ENCODE results near the gene BCL2L15.
A peak's percentile ranks its signal among the peaks of the same experiment; 100 is the strongest.

BCL2L15 gene

GRCh38 chr1:113887402-113888175 is at the start of gene BCL2L15:
Gene BCL2L15, minus strand, starts transcription at chr1:113887581. Its CDS starts 206 bp downstream, at chr1:113887375.
- Histone ChIP-seq H3K9ac (no peak within 1 kb of the TSS), H4K20me1 (no peaks in the 10 kb centered on the region), H3K4me3 (no peak within 1 kb of the TSS), H3K36me3 (peaks cover 0 to 11% (median 0%) of the 10 kb centered on the region in 11 experiments; a peak in 3 of 22 replicates), H3K9me3 (replicated peaks in 1 of 11) (no peaks in the 10 kb centered on the region), H3K27ac (no peak within 1 kb of the TSS; a peak in 1 of 22 replicates), H3K27me3 (no peaks in the 10 kb centered on the region), H3K4me1 (peaks cover 7 to 32% (median 14%) of the 10 kb centered on the region in 10 experiments; a peak in 19 of 20 replicates), H3K4me2 (peak within 1 kb of the TSS in 3 of 11 experiments; percentile 10 to 47 (median 43); a peak in 4 of 22 replicates)
- no peak for TF ChIP-seq Cebpa-rat (IDR thresholded peaks at IDR 0.05)

DNA sequence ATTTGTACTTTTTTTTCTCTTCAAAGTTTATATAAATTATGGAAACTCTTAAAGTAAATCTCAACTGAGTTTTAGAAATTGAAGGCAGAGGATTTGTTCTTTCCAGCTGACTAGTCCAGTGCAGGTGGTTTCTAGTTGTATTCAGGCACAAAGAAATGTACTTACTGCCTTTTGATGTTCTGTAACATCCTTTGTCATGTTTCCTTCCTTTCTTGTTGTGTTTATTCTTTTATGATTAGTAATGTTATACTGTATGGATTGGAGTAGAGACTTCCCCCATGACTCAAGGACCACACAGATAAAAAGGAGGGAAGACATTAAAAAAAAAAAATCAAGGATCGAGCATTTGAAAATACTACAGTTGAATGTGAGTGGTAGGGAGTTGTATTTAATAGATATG is 49.8 kb upstream of the BCL2L15 start:
- no peaks in the 10 kb centered on the region for H3K27me3 ChIP-seq
- peaks cover 15 to 41% (median 28%) of the 10 kb centered on the region in 11 experiments for H3K36me3 ChIP-seq
- peak overlapping the region in 9 of 11 experiments; percentile 2 to 57 (median 38); a peak in 14 of 22 replicates for H3K4me2 ChIP-seq
- peaks cover 52 to 97% (median 91%) of the 10 kb centered on the region in 11 experiments; a peak in 21 of 22 replicates for H4K20me1 ChIP-seq
- H3K27ac ChIP-seq, result no peak overlapping the region
- H3K4me3 ChIP-seq, result no peak overlapping the region
- H3K9ac ChIP-seq, result no peak overlapping the region; a peak in 1 of 22 replicates
- H3K4me1 ChIP-seq, result peaks cover 55 to 75% (median 67%) of the 10 kb centered on the region in 10 experiments
- peaks cover 0 to 11% (median 4%) of the 10 kb centered on the region in 11 experiments; a peak in 11 of 22 replicates for H3K9me3 ChIP-seq (replicated peaks in 1 of 11)
- no peak for TF ChIP-seq Cebpa-rat (IDR thresholded peaks at IDR 0.05)

GRCh38 chr1:113935970-113936369 is 48.6 kb upstream of the BCL2L15 start:
- H3K27me3 ChIP-seq, result no peaks in the 10 kb centered on the region
- H3K4me1 ChIP-seq, result peaks cover 62 to 84% (median 77%) of the 10 kb centered on the region in 10 experiments
- peaks cover 51 to 100% (median 99%) of the 10 kb centered on the region in 11 experiments; a peak in 21 of 22 replicates for H4K20me1 ChIP-seq
- no peak overlapping the region for H3K9ac ChIP-seq
- peaks cover 4 to 29% (median 16%) of the 10 kb centered on the region in 11 experiments for H3K36me3 ChIP-seq
- no peak overlapping the region for H3K4me2 ChIP-seq
- no peak overlapping the region for H3K4me3 ChIP-seq
- no peak overlapping the region for H3K27ac ChIP-seq
- no peak for TF ChIP-seq Cebpa-rat (IDR thresholded peaks at IDR 0.05)
- peaks cover 0 to 9% (median 4%) of the 10 kb centered on the region in 11 experiments; a peak in 11 of 22 replicates for H3K9me3 ChIP-seq (replicated peaks in 1 of 11)

DNA sequence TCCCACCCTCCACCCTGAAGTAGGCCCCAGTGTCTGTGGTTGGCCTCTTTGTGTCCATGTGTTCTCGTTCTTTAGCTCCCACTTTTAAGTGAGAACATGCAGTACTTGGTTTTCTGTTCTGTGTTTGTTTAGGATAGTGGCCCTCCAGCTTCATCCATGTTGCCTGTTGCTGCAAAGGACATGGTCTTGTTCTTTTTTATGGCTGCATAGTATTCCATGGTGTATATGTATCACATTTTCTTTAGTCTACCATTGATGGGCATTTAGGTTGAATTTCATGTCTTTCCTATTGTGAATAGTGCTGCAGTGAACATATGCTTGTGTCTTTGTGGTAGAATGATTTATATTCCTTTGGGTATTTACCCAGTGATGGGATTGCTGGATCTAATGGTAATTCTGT is 47.8 kb upstream of the BCL2L15 start:
- H3K4me1 ChIP-seq, result peaks cover 59 to 80% (median 72%) of the 10 kb centered on the region in 10 experiments

DNA sequence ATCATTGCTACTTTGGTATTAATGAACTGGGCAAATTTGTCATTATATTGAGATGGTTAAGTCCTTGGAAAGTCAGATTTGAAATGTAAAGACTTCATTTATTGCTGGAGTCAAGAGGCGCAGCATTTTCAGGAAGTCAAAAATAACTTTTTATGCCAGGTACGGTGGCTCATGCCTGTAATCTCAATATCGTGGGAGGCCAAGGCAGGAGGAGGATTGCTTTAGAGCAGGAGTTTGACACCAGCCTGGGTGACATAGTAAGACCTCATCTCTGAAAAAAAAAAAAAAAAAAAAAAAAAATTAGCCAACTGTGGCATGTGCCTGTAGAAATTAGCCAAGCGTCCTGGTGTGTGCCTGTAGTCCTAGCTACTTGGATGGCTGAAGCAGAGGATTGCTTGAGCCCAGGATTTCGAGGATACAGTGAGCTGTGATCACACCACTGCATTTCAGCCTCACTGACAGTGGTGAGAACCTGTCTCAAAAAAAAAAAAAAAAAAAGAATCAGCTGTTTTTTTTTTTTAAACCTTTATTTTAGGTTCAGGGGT is 47.2 kb upstream of the BCL2L15 start:
- no peak overlapping the region for H3K9ac ChIP-seq
- peaks cover 47 to 99% (median 95%) of the 10 kb centered on the region in 11 experiments for H4K20me1 ChIP-seq
- H3K27me3 ChIP-seq, result no peaks in the 10 kb centered on the region
- H3K36me3 ChIP-seq, result peaks cover 0 to 21% (median 7%) of the 10 kb centered on the region in 11 experiments; a peak in 10 of 22 replicates
- peaks cover 0 to 9% (median 4%) of the 10 kb centered on the region in 11 experiments; a peak in 11 of 22 replicates for H3K9me3 ChIP-seq (replicated peaks in 1 of 11)
- H3K4me3 ChIP-seq, result no peak overlapping the region
- H3K27ac ChIP-seq, result no peak overlapping the region
- no peak for TF ChIP-seq Cebpa-rat (IDR thresholded peaks at IDR 0.05)
- H3K4me2 ChIP-seq, result no peak overlapping the region
- peaks cover 53 to 74% (median 66%) of the 10 kb centered on the region in 10 experiments for H3K4me1 ChIP-seq

More for the DNA sequence above, 47.8 kb upstream of the BCL2L15 start:
- Histone ChIP-seq H3K27me3 (no peaks in the 10 kb centered on the region), H3K36me3 (peaks cover 0 to 21% (median 8%) of the 10 kb centered on the region in 11 experiments; a peak in 15 of 22 replicates), H3K9me3 (replicated peaks in 1 of 11) (peaks cover 0 to 9% (median 4%) of the 10 kb centered on the region in 11 experiments; a peak in 11 of 22 replicates), H3K4me3 (no peak overlapping the region), H4K20me1 (peaks cover 50 to 100% (median 99%) of the 10 kb centered on the region in 11 experiments), H3K4me2 (0 out of 22 replicates have a peak overlapping the region, but pooled peaks of 1 of the 11 experiments have one; percentile 9), H3K27ac (no peak overlapping the region), H3K9ac (no peak overlapping the region)
- TF ChIP-seq Cebpa-rat (IDR thresholded peaks at IDR 0.05), result no peak

- peaks cover 43 to 93% (median 89%) of the 10 kb centered on the region in 11 experiments for H4K20me1 ChIP-seq
- H3K9me3 ChIP-seq (replicated peaks in 1 of 11), result peaks cover 0 to 9% (median 4%) of the 10 kb centered on the region in 11 experiments; a peak in 11 of 22 replicates
- H3K4me2 ChIP-seq, result peak overlapping the region in 6 of 11 experiments; percentile 82 to 96 (median 91); a peak in 4 of 22 replicates
- H3K27ac ChIP-seq, result no peak overlapping the region
- TF ChIP-seq Cebpa-rat (IDR thresholded peaks at IDR 0.05), result no peak
- no peaks in the 10 kb centered on the region for H3K27me3 ChIP-seq
- no peak overlapping the region for H3K4me3 ChIP-seq
- no peak overlapping the region for H3K9ac ChIP-seq
- peaks cover 0 to 21% (median 7%) of the 10 kb centered on the region in 11 experiments; a peak in 10 of 22 replicates for H3K36me3 ChIP-seq
- peaks cover 47 to 69% (median 61%) of the 10 kb centered on the region in 10 experiments for H3K4me1 ChIP-seq
Observed at GRCh38 chr1:113934006-113934405, 46.6 kb upstream of the BCL2L15 start.

GRCh38 chr1:113931451-113931851 is 44.1 kb upstream of the BCL2L15 start:
- H3K4me3 ChIP-seq, result peak overlapping the region; percentile 84 to 98 (median 90)
- peaks cover 23 to 68% (median 65%) of the 10 kb centered on the region in 11 experiments for H4K20me1 ChIP-seq
- H3K9ac ChIP-seq, result peak overlapping the region; percentile 87 to 99 (median 90)
- peak overlapping the region; percentile 82 to 96 (median 88) for H3K4me2 ChIP-seq
- H3K36me3 ChIP-seq, result peaks cover 0 to 21% (median 7%) of the 10 kb centered on the region in 11 experiments; a peak in 10 of 22 replicates
- peaks cover 47 to 63% (median 54%) of the 10 kb centered on the region in 10 experiments for H3K4me1 ChIP-seq
- TF ChIP-seq Cebpa-rat (IDR thresholded peaks at IDR 0.05), result no peak
- H3K9me3 ChIP-seq (replicated peaks in 1 of 11), result peaks cover 0 to 9% (median 4%) of the 10 kb centered on the region in 11 experiments; a peak in 11 of 22 replicates
- no peaks in the 10 kb centered on the region for H3K27me3 ChIP-seq
- H3K27ac ChIP-seq, result peak overlapping the region; percentile 79 to 98 (median 88); a peak in 21 of 22 replicates

GRCh38 chr1:113930499-113931161 is 43.2 kb upstream of the BCL2L15 start:
- Histone ChIP-seq H3K27ac (peak overlapping the region; percentile 79 to 98 (median 88)), H3K4me1 (peaks cover 44 to 60% (median 51%) of the 10 kb centered on the region in 10 experiments), H3K4me2 (peak overlapping the region; percentile 82 to 96 (median 88))

More at GRCh38 chr1:113930499-113931161, 43.2 kb upstream of the BCL2L15 start:
- Histone ChIP-seq H3K9ac (peak overlapping the region; percentile 87 to 99 (median 90)), H3K4me3 (peak overlapping the region; percentile 84 to 98 (median 90)), H4K20me1 (peaks cover 23 to 60% (median 57%) of the 10 kb centered on the region in 11 experiments), H3K36me3 (peaks cover 0 to 21% (median 7%) of the 10 kb centered on the region in 11 experiments; a peak in 10 of 22 replicates), H3K27me3 (no peaks in the 10 kb centered on the region), H3K9me3 (replicated peaks in 1 of 11) (peaks cover 0 to 9% (median 4%) of the 10 kb centered on the region in 11 experiments; a peak in 11 of 22 replicates)
- TF ChIP-seq Cebpa-rat (IDR thresholded peaks at IDR 0.05), result no peak

Measured in BLaER1 treated with 17β-estradiol and CSF1 and Interleukin-3, amounts not matched to agents 10 nM and 100 nM (cell line).